Gastrocnemius medialis (tissue), 4 donors: Measurements from ENCODE around the gene GRM8.

Experiments
- CTCF ChIP-seq, 5 experiments: fragments of 450-650 bp in 3 of 5; fragments of 200-600 bp in 2 of 5; sonication (generic) in 2 of 5; IDR thresholded peaks in 4 of 5; conservative IDR thresholded peaks in 1 of 5; 1 replicate in 4 of 5; 2 replicates in 1 of 5; pipeline ENCODE4 v1.5.1; 2016 to 2019; ENCODE audit warnings: antibody characterized with exemption in 5 of 5, mild to moderate bottlenecking in 3 of 5, moderate library complexity in 3 of 5
- POLR2A ChIP-seq, 2 donors: fragments of 450-650 bp; IDR thresholded peaks; one replicate each; pipeline ENCODE4 v1.6.1; 2017; ENCODE audit warnings: antibody characterized with exemption in 2 of 2, mild to moderate bottlenecking in 2 of 2, moderate library complexity in 2 of 2

GRCh38 chr7:126398851-126399529, 853.8 kb downstream of the GRM8 start:
- no peak for TF ChIP-seq CTCF (IDR thresholded peaks at IDR 0.05 in 4 of 5, conservative IDR thresholded peaks at IDR 0.05 in 1 of 5)
- TF ChIP-seq POLR2A (IDR thresholded peaks at IDR 0.05) = no peak
